HEK293 (cell line): ENCODE measurements around the gene TLCD3A.

Experiments
- CTCF ChIA-PET: fragments of 350-600 bp; formaldehyde crosslinking; extraction: SDS; loops from one replicate; lab custom pipeline; 2021; ENCODE audit warnings: antibody characterized with exemption; lab: Yijun Ruan, JAX
- POLR2A ChIA-PET: fragments of 300-600 bp; formaldehyde crosslinking; extraction: SDS; loops from one replicate; lab custom pipeline; 2020; ENCODE audit warnings: antibody characterized with exemption, inconsistent platforms; lab: Yijun Ruan, JAX
- H3K27ac ChIP-seq: fragments of 200-500 bp; sonication (Bioruptor generic); 2 replicates; pipeline ENCODE4 v1.5.1; 2014; ENCODE audit warnings: low read depth, low read length, control low read depth, inconsistent platforms; ENCODE audit errors: extremely low read depth
- H3K36me3 ChIP-seq, 2 experiments: fragments of 200-500 bp in 1 of 2; sonication (Bioruptor generic) in 1 of 2; 1 replicate in 1 of 2; 2 replicates in 1 of 2; pipeline ENCODE4 v1.5.1; 2014 to 2017; ENCODE audit warnings: inconsistent platforms in 2 of 2, low read length in 2 of 2; ENCODE audit not compliant: control insufficient read depth in 2 of 2, insufficient read depth in 1 of 2
- H3K4me1 ChIP-seq: fragments of 200-500 bp; sonication (Bioruptor generic); 2 replicates; pipeline ENCODE4 v1.5.1; 2014; ENCODE audit warnings: mild to moderate bottlenecking, low read length, inconsistent platforms; ENCODE audit not compliant: control insufficient read depth, insufficient read depth
- H3K4me3 ChIP-seq: 2 replicates; pipeline ENCODE4 v1.5.1; 2011; ENCODE audit warnings: low read depth, mild to moderate bottlenecking, control low read depth, low read length, moderate library complexity
- H3K9me3 ChIP-seq: fragments of 200-500 bp; sonication (Bioruptor generic); 2 replicates; pipeline ENCODE4 v1.5.1; 2014; ENCODE audit warnings: low read depth, low read length, inconsistent platforms; ENCODE audit not compliant: control insufficient read depth, insufficient read depth
- BCL11A ChIP-seq: fragments of 450-650 bp; formaldehyde crosslinking; IDR thresholded peaks from 2 replicates; pipeline ENCODE4 v1.5.1; 2016; ENCODE audit warnings: low read depth, missing biosample characterization, missing genetic modification characterization
- BCL11B ChIP-seq: fragments of 450-650 bp; formaldehyde crosslinking; IDR thresholded peaks from 2 replicates; pipeline ENCODE4 v1.5.1; 2016; ENCODE audit warnings: low read depth, missing biosample characterization, missing genetic modification characterization
- GLIS2 ChIP-seq: fragments of 450-650 bp; formaldehyde crosslinking; IDR thresholded peaks from 2 replicates; pipeline ENCODE4 v1.5.1; 2016; ENCODE audit warnings: missing biosample characterization, missing genetic modification characterization
- HOXA7 ChIP-seq: sonication (generic); formaldehyde crosslinking; IDR thresholded peaks from 2 replicates; pipeline ENCODE4 v1.8.1; 2022; ENCODE audit warnings: missing genetic modification reagents, borderline replicate concordance
- HOXD13 ChIP-seq: sonication (generic); formaldehyde crosslinking; IDR thresholded peaks from 2 replicates; pipeline ENCODE4 v1.8.0; 2022; ENCODE audit warnings: missing genetic modification reagents, borderline replicate concordance
- KLF16 ChIP-seq: fragments of 450-650 bp; formaldehyde crosslinking; IDR thresholded peaks from 2 replicates; pipeline ENCODE4 v1.5.1; 2017; ENCODE audit warnings: missing biosample characterization, missing genetic modification characterization
- TCF7L2 ChIP-seq: IDR thresholded peaks from 2 replicates; pipeline ENCODE4 v1.6.1; 2011; ENCODE audit warnings: low read depth, mild to moderate bottlenecking, inconsistent platforms, low read length, moderate library complexity, borderline replicate concordance
- ZBTB21 ChIP-seq: fragments of 450-650 bp; formaldehyde crosslinking; IDR thresholded peaks from 2 replicates; pipeline ENCODE4 v1.5.1; 2017; ENCODE audit warnings: missing biosample characterization, missing genetic modification characterization
- ZEB2 ChIP-seq: fragments of 450-650 bp; formaldehyde crosslinking; IDR thresholded peaks from 2 replicates; pipeline ENCODE4 v1.5.1; 2016; ENCODE audit warnings: missing biosample characterization, missing genetic modification characterization
- ZFP3 ChIP-seq: fragments of 450-650 bp; formaldehyde crosslinking; IDR thresholded peaks from 2 replicates; pipeline ENCODE4 v1.5.1; 2016; ENCODE audit warnings: low read depth, missing biosample characterization, missing genetic modification characterization
- ZNF10 ChIP-seq: fragments of 450-650 bp; formaldehyde crosslinking; IDR thresholded peaks from 2 replicates; pipeline ENCODE4 v1.5.1; 2017; ENCODE audit warnings: missing biosample characterization, missing genetic modification characterization
- ZNF112 ChIP-seq: fragments of 450-650 bp; formaldehyde crosslinking; IDR thresholded peaks from 2 replicates; pipeline ENCODE4 v1.5.0; 2017; ENCODE audit warnings: missing biosample characterization, missing genetic modification characterization
- ZNF133 ChIP-seq: fragments of 450-650 bp; formaldehyde crosslinking; IDR thresholded peaks from 2 replicates; pipeline ENCODE4 v1.5.1; 2016; ENCODE audit warnings: missing biosample characterization, missing genetic modification characterization
- ZNF16 ChIP-seq: fragments of 450-650 bp; formaldehyde crosslinking; IDR thresholded peaks from 2 replicates; pipeline ENCODE4 v1.5.1; 2016; ENCODE audit warnings: low read depth, missing biosample characterization, missing genetic modification characterization
- ZNF214 ChIP-seq: fragments of 450-650 bp; formaldehyde crosslinking; IDR thresholded peaks from 2 replicates; pipeline ENCODE4 v1.5.1; 2017; ENCODE audit warnings: missing biosample characterization, mild to moderate bottlenecking, missing genetic modification characterization, borderline replicate concordance
- ZNF335 ChIP-seq: fragments of 450-650 bp; formaldehyde crosslinking; conservative IDR thresholded peaks from 2 replicates; pipeline ENCODE4 v1.5.1; 2016; ENCODE audit warnings: missing biosample characterization, missing genetic modification characterization
- ZNF404 ChIP-seq: fragments of 450-650 bp; formaldehyde crosslinking; IDR thresholded peaks from 2 replicates; pipeline ENCODE4 v1.5.1; 2017; ENCODE audit warnings: missing biosample characterization, missing genetic modification characterization
- ZNF488 ChIP-seq: fragments of 450-650 bp; formaldehyde crosslinking; IDR thresholded peaks from 2 replicates; pipeline ENCODE4 v1.5.1; 2016; ENCODE audit warnings: missing biosample characterization, missing genetic modification characterization
- ZNF513 ChIP-seq: fragments of 450-650 bp; IDR thresholded peaks from 2 replicates; pipeline ENCODE4 v1.5.1; 2018; ENCODE audit warnings: missing biosample characterization, missing genetic modification characterization
- ZNF521 ChIP-seq: fragments of 450-650 bp; formaldehyde crosslinking; IDR thresholded peaks from 2 replicates; pipeline ENCODE4 v1.5.1; 2017; ENCODE audit warnings: missing biosample characterization, mild to moderate bottlenecking, missing genetic modification characterization
- ZNF629 ChIP-seq: fragments of 450-650 bp; formaldehyde crosslinking; IDR thresholded peaks from 2 replicates; pipeline ENCODE4 v1.5.1; 2017; ENCODE audit warnings: missing biosample characterization, missing genetic modification characterization
- ZNF785 ChIP-seq: fragments of 450-650 bp; formaldehyde crosslinking; IDR thresholded peaks from 2 replicates; pipeline ENCODE4 v1.5.1; 2016; ENCODE audit warnings: missing biosample characterization, missing genetic modification characterization
- TF ChIP-seq, protein P1 (sequence below): fragments of 450-650 bp; formaldehyde crosslinking; IDR thresholded peaks from 2 replicates; pipeline ENCODE4 v1.5.1; 2016; ENCODE audit warnings: missing biosample characterization, missing genetic modification characterization, borderline replicate concordance
- TF ChIP-seq, protein P2 (sequence below): fragments of 450-650 bp; formaldehyde crosslinking; IDR thresholded peaks from 2 replicates; pipeline ENCODE4 v1.5.0; 2017; ENCODE audit warnings: missing biosample characterization, missing genetic modification characterization, borderline replicate concordance
- TF ChIP-seq, protein P3 (sequence below): fragments of 450-650 bp; formaldehyde crosslinking; IDR thresholded peaks from 2 replicates; pipeline ENCODE4 v1.5.1; 2016; ENCODE audit warnings: missing biosample characterization, missing genetic modification characterization

TLCD3A gene

GRCh38 chr17:732902-733720 lies 715 bp downstream of the TLCD3A start:
- ChIA-PET POLR2A (interaction anchor here (0.5 to 1.3 kb wide), 3 partner anchors 9 to 18 kb away, joined by 3 to 6 read pairs (median 3); partner anchors contain the start of gene VPS53), CTCF (interaction anchor here (0.6 to 0.7 kb wide), 2 partner anchors 48 to 321 kb away, joined by 3 to 6 read pairs; no protein-coding TSS in a partner anchor)
- no peaks in the 10 kb centered on the region for H3K9me3 ChIP-seq
- H3K36me3 ChIP-seq = peaks cover 33 to 39% of the 10 kb centered on the region in 2 experiments
- peak overlapping the region; percentile 67 for H3K4me3 ChIP-seq
- H3K27ac ChIP-seq = peak overlapping the region; percentile 94
- H3K4me1 ChIP-seq = no peaks in the 10 kb centered on the region; the same call in 1 of the 2 replicates
- no peak for TF ChIP-seq KLF16 (tag by site-specific recombination)
- TF ChIP-seq ZNF404 (tag by site-specific recombination) = no peak
- TF ChIP-seq GLIS2 (tag by site-specific recombination) = no peak
- TF ChIP-seq, protein P1, sequence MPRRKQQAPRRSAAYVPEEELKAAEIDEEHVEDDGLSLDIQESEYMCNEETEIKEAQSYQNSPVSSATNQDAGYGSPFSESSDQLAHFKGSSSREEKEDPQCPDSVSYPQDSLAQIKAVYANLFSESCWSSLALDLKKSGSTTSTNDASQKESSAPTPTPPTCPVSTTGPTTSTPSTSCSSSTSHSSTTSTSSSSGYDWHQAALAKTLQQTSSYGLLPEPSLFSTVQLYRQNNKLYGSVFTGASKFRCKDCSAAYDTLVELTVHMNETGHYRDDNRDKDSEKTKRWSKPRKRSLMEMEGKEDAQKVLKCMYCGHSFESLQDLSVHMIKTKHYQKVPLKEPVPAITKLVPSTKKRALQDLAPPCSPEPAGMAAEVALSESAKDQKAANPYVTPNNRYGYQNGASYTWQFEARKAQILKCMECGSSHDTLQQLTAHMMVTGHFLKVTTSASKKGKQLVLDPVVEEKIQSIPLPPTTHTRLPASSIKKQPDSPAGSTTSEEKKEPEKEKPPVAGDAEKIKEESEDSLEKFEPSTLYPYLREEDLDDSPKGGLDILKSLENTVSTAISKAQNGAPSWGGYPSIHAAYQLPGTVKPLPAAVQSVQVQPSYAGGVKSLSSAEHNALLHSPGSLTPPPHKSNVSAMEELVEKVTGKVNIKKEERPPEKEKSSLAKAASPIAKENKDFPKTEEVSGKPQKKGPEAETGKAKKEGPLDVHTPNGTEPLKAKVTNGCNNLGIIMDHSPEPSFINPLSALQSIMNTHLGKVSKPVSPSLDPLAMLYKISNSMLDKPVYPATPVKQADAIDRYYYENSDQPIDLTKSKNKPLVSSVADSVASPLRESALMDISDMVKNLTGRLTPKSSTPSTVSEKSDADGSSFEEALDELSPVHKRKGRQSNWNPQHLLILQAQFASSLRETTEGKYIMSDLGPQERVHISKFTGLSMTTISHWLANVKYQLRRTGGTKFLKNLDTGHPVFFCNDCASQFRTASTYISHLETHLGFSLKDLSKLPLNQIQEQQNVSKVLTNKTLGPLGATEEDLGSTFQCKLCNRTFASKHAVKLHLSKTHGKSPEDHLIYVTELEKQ (tag by site-specific recombination) = no peak
- no peak for TF ChIP-seq ZNF133 (tag by site-specific recombination)
- TF ChIP-seq HOXD13 (CRISPR knock-in tag) = no peak
- TF ChIP-seq, protein P2, sequence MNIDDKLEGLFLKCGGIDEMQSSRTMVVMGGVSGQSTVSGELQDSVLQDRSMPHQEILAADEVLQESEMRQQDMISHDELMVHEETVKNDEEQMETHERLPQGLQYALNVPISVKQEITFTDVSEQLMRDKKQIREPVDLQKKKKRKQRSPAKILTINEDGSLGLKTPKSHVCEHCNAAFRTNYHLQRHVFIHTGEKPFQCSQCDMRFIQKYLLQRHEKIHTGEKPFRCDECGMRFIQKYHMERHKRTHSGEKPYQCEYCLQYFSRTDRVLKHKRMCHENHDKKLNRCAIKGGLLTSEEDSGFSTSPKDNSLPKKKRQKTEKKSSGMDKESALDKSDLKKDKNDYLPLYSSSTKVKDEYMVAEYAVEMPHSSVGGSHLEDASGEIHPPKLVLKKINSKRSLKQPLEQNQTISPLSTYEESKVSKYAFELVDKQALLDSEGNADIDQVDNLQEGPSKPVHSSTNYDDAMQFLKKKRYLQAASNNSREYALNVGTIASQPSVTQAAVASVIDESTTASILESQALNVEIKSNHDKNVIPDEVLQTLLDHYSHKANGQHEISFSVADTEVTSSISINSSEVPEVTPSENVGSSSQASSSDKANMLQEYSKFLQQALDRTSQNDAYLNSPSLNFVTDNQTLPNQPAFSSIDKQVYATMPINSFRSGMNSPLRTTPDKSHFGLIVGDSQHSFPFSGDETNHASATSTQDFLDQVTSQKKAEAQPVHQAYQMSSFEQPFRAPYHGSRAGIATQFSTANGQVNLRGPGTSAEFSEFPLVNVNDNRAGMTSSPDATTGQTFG (tag by site-specific recombination) = no peak
- no peak for TF ChIP-seq ZNF112 (tag by site-specific recombination)
- TF ChIP-seq HOXA7 = no peak
- TF ChIP-seq BCL11B (tag by site-specific recombination) = no peak
- TF ChIP-seq ZNF629 (tag by site-specific recombination) = no peak
- no peak for TF ChIP-seq ZNF10 (tag by site-specific recombination)
- TF ChIP-seq ZNF513 = peak; percentile 43
- no peak for TF ChIP-seq ZNF488 (tag by site-specific recombination)
- TF ChIP-seq ZNF335 (tag by site-specific recombination) = peak; percentile 96
- TF ChIP-seq, protein P3, sequence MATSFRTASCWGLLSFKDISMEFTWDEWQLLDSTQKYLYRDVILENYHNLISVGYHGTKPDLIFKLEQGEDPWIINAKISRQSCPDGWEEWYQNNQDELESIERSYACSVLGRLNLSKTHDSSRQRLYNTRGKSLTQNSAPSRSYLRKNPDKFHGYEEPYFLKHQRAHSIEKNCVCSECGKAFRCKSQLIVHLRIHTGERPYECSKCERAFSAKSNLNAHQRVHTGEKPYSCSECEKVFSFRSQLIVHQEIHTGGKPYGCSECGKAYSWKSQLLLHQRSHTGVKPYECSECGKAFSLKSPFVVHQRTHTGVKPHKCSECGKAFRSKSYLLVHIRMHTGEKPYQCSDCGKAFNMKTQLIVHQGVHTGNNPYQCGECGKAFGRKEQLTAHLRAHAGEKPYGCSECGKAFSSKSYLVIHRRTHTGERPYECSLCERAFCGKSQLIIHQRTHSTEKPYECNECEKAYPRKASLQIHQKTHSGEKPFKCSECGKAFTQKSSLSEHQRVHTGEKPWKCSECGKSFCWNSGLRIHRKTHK (tag by site-specific recombination) = no peak
- no peak for TF ChIP-seq ZNF214
- no peak for TF ChIP-seq ZNF785
- TF ChIP-seq ZFP3 = no peak
- TF ChIP-seq TCF7L2 = no peak
- TF ChIP-seq ZNF16 = no peak
- no peak for TF ChIP-seq ZNF521
- TF ChIP-seq ZBTB21 (tag by site-specific recombination) = no peak
- peak; percentile 47; the same call in 1 of the 2 replicates for TF ChIP-seq ZEB2
- TF ChIP-seq BCL11A (tag by site-specific recombination) = no peak
